HUES64 (cell line): ENCODE results near the gene SNHG17.
"Not testable (repeated sequence)": the region's sequence is repeated elsewhere in the genome, so short reads cannot be mapped to it uniquely, and the experiment has no call there.

Experiments
- H3K27ac ChIP-seq: 2 replicates; pipeline ENCODE4 v1.7.0; 2013; ENCODE audit warnings: low read depth, low read length, inconsistent platforms
- H3K27me3 ChIP-seq: 2 replicates; pipeline ENCODE4 v1.6.1; 2013; ENCODE audit warnings: mild to moderate bottlenecking, low read length; ENCODE audit not compliant: insufficient read depth
- H3K36me3 ChIP-seq: 2 replicates; pipeline ENCODE4 v1.6.1; 2013; ENCODE audit warnings: mild to moderate bottlenecking, low read length; ENCODE audit not compliant: insufficient read depth
- H3K4me1 ChIP-seq: 2 replicates; pipeline ENCODE4 v1.6.1; 2013; ENCODE audit warnings: mild to moderate bottlenecking, low read length, moderate library complexity; ENCODE audit not compliant: insufficient read depth
- H3K4me3 ChIP-seq: 2 replicates; pipeline ENCODE4 v1.5.1; 2013; ENCODE audit warnings: mild to moderate bottlenecking, low read length, moderate library complexity
- H3K9ac ChIP-seq: 2 replicates; pipeline ENCODE4 v1.6.1; 2013; ENCODE audit warnings: mild to moderate bottlenecking, low read depth, low read length
- H3K9me3 ChIP-seq: 2 replicates; pipeline ENCODE4 v1.6.1; 2013; ENCODE audit warnings: low read depth, low read length; ENCODE audit not compliant: insufficient read depth
- WGBS: fragments of 150-250, 120-280 bp; methylation state at CpG from one replicate; pipeline ENCODE4 v1.1.7; 2013; ENCODE audit warnings: missing lambda C conversion rate; 5-methylcytosine and 5-hydroxymethylcytosine counted together

SNHG17 gene

GRCh38 chr20:38393259-38393658, 41.9 kb downstream of the SNHG17 start:
- H3K9ac ChIP-seq, result no peak overlapping the region
- no peak overlapping the region for H3K4me3 ChIP-seq
- H3K27ac ChIP-seq, result no peak overlapping the region
- no peaks in the 10 kb centered on the region for H3K9me3 ChIP-seq
- no peaks in the 10 kb centered on the region for H3K4me1 ChIP-seq
- no peaks in the 10 kb centered on the region for H3K27me3 ChIP-seq
- 97% methylated on average over 5 of the region's 5 CpGs for WGBS
- H3K36me3 ChIP-seq, result no peaks in the 10 kb centered on the region

GRCh38 chr20:38392356-38392755, 42.8 kb downstream of the SNHG17 start:
- no peaks in the 10 kb centered on the region for H3K36me3 ChIP-seq
- no peaks in the 10 kb centered on the region for H3K27me3 ChIP-seq
- H3K9me3 ChIP-seq, result no peaks in the 10 kb centered on the region
- no peak overlapping the region for H3K27ac ChIP-seq
- no peak overlapping the region for H3K9ac ChIP-seq
- no peaks in the 10 kb centered on the region for H3K4me1 ChIP-seq
- 93% methylated on average over 3 of the region's 3 CpGs for WGBS
- no peak overlapping the region for H3K4me3 ChIP-seq

- H3K4me3 ChIP-seq, result no peak overlapping the region
- no peak overlapping the region for H3K27ac ChIP-seq
- no peaks in the 10 kb centered on the region for H3K9me3 ChIP-seq
- no peak overlapping the region for H3K9ac ChIP-seq
- WGBS, result 83% methylated on average over 4 of the region's 4 CpGs
- H3K4me1 ChIP-seq, result 0 out of 2 replicates have a peak, but pooled peaks cover 3% of the 10 kb centered on the region
- H3K36me3 ChIP-seq, result no peaks in the 10 kb centered on the region
- no peaks in the 10 kb centered on the region for H3K27me3 ChIP-seq
These were observed 47.2 kb downstream of the SNHG17 start for GRCh38 chr20:38387953-38388352.

GRCh38 chr20:38386851-38387250, 48.3 kb downstream of the SNHG17 start:
- no peaks in the 10 kb centered on the region for H3K36me3 ChIP-seq
- H3K27ac ChIP-seq, result no peak overlapping the region
- 93% methylated on average over 2 of the region's 2 CpGs for WGBS
- H3K4me3 ChIP-seq, result no peak overlapping the region
- H3K9ac ChIP-seq, result no peak overlapping the region
- no peaks in the 10 kb centered on the region for H3K27me3 ChIP-seq
- 0 out of 2 replicates have a peak, but pooled peaks cover 5% of the 10 kb centered on the region for H3K4me1 ChIP-seq
- no peaks in the 10 kb centered on the region for H3K9me3 ChIP-seq

GRCh38 chr20:38386004-38386403, 49.1 kb downstream of the SNHG17 start:
- Histone ChIP-seq H3K4me1 (0 out of 2 replicates have a peak, but pooled peaks cover 5% of the 10 kb centered on the region), H3K4me3 (no peak overlapping the region), H3K27ac (no peak overlapping the region), H3K9ac (no peak overlapping the region), H3K27me3 (no peaks in the 10 kb centered on the region), H3K36me3 (no peaks in the 10 kb centered on the region), H3K9me3 (no peaks in the 10 kb centered on the region)
- WGBS, result 91% methylated on average over 8 of the region's 8 CpGs

- no peaks in the 10 kb centered on the region for H3K27me3 ChIP-seq
- H3K4me3 ChIP-seq, result no peak overlapping the region
- H3K27ac ChIP-seq, result no peak overlapping the region
- H3K9ac ChIP-seq, result no peak overlapping the region
- H3K9me3 ChIP-seq, result no peaks in the 10 kb centered on the region
- WGBS, result 64% methylated on average over 4 of the region's 4 CpGs
- no peaks in the 10 kb centered on the region for H3K36me3 ChIP-seq
- H3K4me1 ChIP-seq, result 0 out of 2 replicates have a peak, but pooled peaks cover 5% of the 10 kb centered on the region
These were observed 52.0 kb downstream of the SNHG17 start for GRCh38 chr20:38383147-38383546.

GRCh38 chr20:38377838-38378237, 57.3 kb downstream of the SNHG17 start:
- H3K9ac ChIP-seq, H3K27me3 ChIP-seq, H3K36me3 ChIP-seq, H3K9me3 ChIP-seq, H3K4me3 ChIP-seq, H3K4me1 ChIP-seq, H3K27ac ChIP-seq: not testable (repeated sequence)
- WGBS, result no CpG with 5 or more reads among the region's 5 CpGs

GRCh38 chr20:38377039-38377685, 58.0 kb downstream of the SNHG17 start:
- 88% methylated on average over 11 of the region's 11 CpGs for WGBS
- Histone ChIP-seq H3K4me3 (no peak overlapping the region), H3K4me1 (no peaks in the 10 kb centered on the region), H3K9me3 (no peaks in the 10 kb centered on the region), H3K27ac (no peak overlapping the region), H3K27me3 (no peaks in the 10 kb centered on the region), H3K36me3 (no peaks in the 10 kb centered on the region), H3K9ac (no peak overlapping the region)

GRCh38 chr20:38373898-38374297, 61.2 kb downstream of the SNHG17 start:
- Histone ChIP-seq H3K36me3 (no peaks in the 10 kb centered on the region), H3K4me1 (peaks cover 3% of the 10 kb centered on the region; the same call in 1 of the 2 replicates), H3K9ac (no peak overlapping the region), H3K4me3 (no peak overlapping the region), H3K9me3 (no peaks in the 10 kb centered on the region), H3K27ac (no peak overlapping the region), H3K27me3 (no peaks in the 10 kb centered on the region)
- 97% methylated on average over 5 of the region's 5 CpGs for WGBS

- Histone ChIP-seq H3K9me3 (no peaks in the 10 kb centered on the region), H3K4me1 (peaks cover 3% of the 10 kb centered on the region; the same call in 1 of the 2 replicates), H3K27ac (no peak overlapping the region), H3K27me3 (no peaks in the 10 kb centered on the region), H3K9ac (no peak overlapping the region), H3K4me3 (no peak overlapping the region), H3K36me3 (no peaks in the 10 kb centered on the region)
- WGBS, result 68% methylated on average over 7 of the region's 7 CpGs
These were observed 61.8 kb downstream of the SNHG17 start for GRCh38 chr20:38373231-38373867.

GRCh38 chr20:38372806-38373205, 62.3 kb downstream of the SNHG17 start:
- no peaks in the 10 kb centered on the region for H3K36me3 ChIP-seq
- no peaks in the 10 kb centered on the region for H3K27me3 ChIP-seq
- H3K27ac ChIP-seq, result no peak overlapping the region
- no peak overlapping the region for H3K4me3 ChIP-seq
- 93% methylated on average over 5 of the region's 5 CpGs for WGBS
- peaks cover 3% of the 10 kb centered on the region; the same call in 1 of the 2 replicates for H3K4me1 ChIP-seq
- no peak overlapping the region for H3K9ac ChIP-seq
- H3K9me3 ChIP-seq, result no peaks in the 10 kb centered on the region
